ENCODE measurements around the gene ARAP3.

ARAP3 gene

GRCh38 chr5:141609044-141609443 lies 73.0 kb downstream of the ARAP3 start:
- no peak for DNase-seq

- no peak for DNase-seq
Observed at GRCh38 chr5:141608557-141608956, 73.5 kb downstream of the ARAP3 start.

- no peak for DNase-seq
Observed at GRCh38 chr5:141608046-141608445, 74.0 kb downstream of the ARAP3 start.

- DNase-seq = no peak
Observed at GRCh38 chr5:141605523-141606277, 76.3 kb downstream of the ARAP3 start.

- no peak for DNase-seq
Observed at GRCh38 chr5:141603923-141604717, 77.9 kb downstream of the ARAP3 start.

Data from NCI-H1436 (cell line).